Peyer's patch (tissue), 4 donors: Measurements from ENCODE around the gene GLIS1. TPM values are rescaled to one million over a fixed set of nuclear protein-coding genes. Genes with fewer than 3 reads are reported as not detected.

Experiments used
- DNase-seq, 3 donors: peaks; one replicate each; pipeline ENCODE4 v3.0.0-alpha.2; 2017 to 2019
- H3K27ac ChIP-seq, 4 donors: fragments of 200-600 bp; sonication (generic); one replicate each; pipeline ENCODE4 v1.5.1; 2016 to 2019
- H3K27me3 ChIP-seq, 2 donors: fragments of 200-600 bp; sonication (generic); one replicate each; pipeline ENCODE4 v1.5.1; 2019
- H3K36me3 ChIP-seq, 3 donors: fragments of 200-600 bp; sonication (generic); one replicate each; pipeline ENCODE4 v1.5.1; 2016 to 2019
- H3K4me1 ChIP-seq, 4 donors: fragments of 200-600 bp; sonication (generic); one replicate each; pipeline ENCODE4 v1.5.1; 2016 to 2019
- H3K4me3 ChIP-seq, 4 donors: fragments of 200-600 bp; sonication (generic); 1 replicate in 3 of 4; 2 replicates in 1 of 4; pipeline ENCODE4 v1.5.1; 2016 to 2019; ENCODE audit warnings: mild to moderate bottlenecking in 1 of 4
- H3K9me3 ChIP-seq, 4 donors: fragments of 200-600 bp; sonication (generic); one replicate each; pipeline ENCODE4 v1.5.1; 2016 to 2019; ENCODE audit warnings: mild to moderate bottlenecking in 1 of 4
- CTCF ChIP-seq, 6 experiments: fragments of 450-650 bp in 4 of 6; fragments of 200-600 bp in 2 of 6; sonication (generic) in 1 of 6; IDR thresholded peaks; one replicate each; pipeline ENCODE4 v1.5.1; 2017 to 2019; ENCODE audit warnings: antibody characterized with exemption in 6 of 6, mild to moderate bottlenecking in 3 of 6, moderate library complexity in 1 of 6
- POLR2A ChIP-seq, 2 donors: fragments of 450-650 bp; IDR thresholded peaks; one replicate each; pipeline ENCODE4 v1.5.1; 2017; ENCODE audit warnings: antibody characterized with exemption in 2 of 2, mild to moderate bottlenecking in 2 of 2, moderate library complexity in 2 of 2
- total RNA-seq, 4 donors: library from RNA; depleted of rRNA; stranded (reverse); fragments of >200 nt; gene quantifications; one replicate each; pipeline ENCODE4 v1.1.0, GENCODE V29; 2016

GLIS1 gene
- total RNA-seq, 4 donors from 2014 or later: 0.54 to 1.7 (median 0.66) TPM; not detected in 1

- H3K4me1 ChIP-seq: peaks cover 0 to 5% (median 0%) of the 10 kb centered on the region in 4 donors
- H3K4me3 ChIP-seq: no peak overlapping the region
- H3K27me3 ChIP-seq: no peaks in the 10 kb centered on the region
- DNase-seq: no peak
- H3K36me3 ChIP-seq: no peaks in the 10 kb centered on the region
- no peak for TF ChIP-seq CTCF (IDR thresholded peaks at IDR 0.05)
- no peak for TF ChIP-seq POLR2A (IDR thresholded peaks at IDR 0.05)
- H3K9me3 ChIP-seq: no peaks in the 10 kb centered on the region
- no peak overlapping the region for H3K27ac ChIP-seq
Measured at GRCh38 chr1:53696571-53696970, 42.4 kb downstream of the GLIS1 start.

GRCh38 chr1:53696051-53696450 lies 42.9 kb downstream of the GLIS1 start:
- DNase-seq: no peak
- H3K36me3 ChIP-seq: no peaks in the 10 kb centered on the region
- H3K9me3 ChIP-seq: no peaks in the 10 kb centered on the region
- H3K27me3 ChIP-seq: no peaks in the 10 kb centered on the region
- H3K27ac ChIP-seq: no peak overlapping the region
- peaks cover 0 to 5% (median 0%) of the 10 kb centered on the region in 4 donors for H3K4me1 ChIP-seq
- H3K4me3 ChIP-seq: no peak overlapping the region
- TF ChIP-seq POLR2A (IDR thresholded peaks at IDR 0.05) (no peak), CTCF (IDR thresholded peaks at IDR 0.05) (no peak)

GRCh38 chr1:53695116-53695515 lies 43.8 kb downstream of the GLIS1 start:
- H3K27me3 ChIP-seq: no peaks in the 10 kb centered on the region

GRCh38 chr1:53694718-53695091 lies 44.3 kb downstream of the GLIS1 start:
- Histone ChIP-seq H3K27ac (no peak overlapping the region), H3K27me3 (no peaks in the 10 kb centered on the region), H3K4me1 (peaks cover 0 to 5% (median 0%) of the 10 kb centered on the region in 4 donors), H3K9me3 (no peaks in the 10 kb centered on the region), H3K36me3 (no peaks in the 10 kb centered on the region), H3K4me3 (no peak overlapping the region)
- TF ChIP-seq CTCF (IDR thresholded peaks at IDR 0.05) (no peak), POLR2A (IDR thresholded peaks at IDR 0.05) (no peak)
- no peak for DNase-seq

More at GRCh38 chr1:53695116-53695515, 43.8 kb downstream of the GLIS1 start:
- no peak overlapping the region for H3K27ac ChIP-seq
- TF ChIP-seq CTCF (IDR thresholded peaks at IDR 0.05) (no peak), POLR2A (IDR thresholded peaks at IDR 0.05) (no peak)
- H3K9me3 ChIP-seq: no peaks in the 10 kb centered on the region
- H3K36me3 ChIP-seq: no peaks in the 10 kb centered on the region
- no peak for DNase-seq
- H3K4me1 ChIP-seq: peaks cover 0 to 5% (median 0%) of the 10 kb centered on the region in 4 donors
- H3K4me3 ChIP-seq: no peak overlapping the region

GRCh38 chr1:53693773-53694717 lies 44.9 kb downstream of the GLIS1 start:
- TF ChIP-seq CTCF (IDR thresholded peaks at IDR 0.05) (no peak), POLR2A (IDR thresholded peaks at IDR 0.05) (no peak)
- Histone ChIP-seq H3K4me1 (peaks cover 0 to 5% (median 0%) of the 10 kb centered on the region in 4 donors), H3K9me3 (no peaks in the 10 kb centered on the region), H3K27ac (no peak overlapping the region), H3K36me3 (no peaks in the 10 kb centered on the region), H3K4me3 (no peak overlapping the region), H3K27me3 (no peaks in the 10 kb centered on the region)
- DNase-seq: no peak
